GM21723 (cell line): Measurements from ENCODE around the gene CDH4.
"Not testable (repeated sequence)": the region's sequence is repeated elsewhere in the genome, so short reads cannot be mapped to it uniquely, and the experiment has no call there.

Source experiments
- ATAC-seq: cut with Tn5 transposase; IDR thresholded peaks from one replicate; pipeline ENCODE4 v1.9.1; 2021; ENCODE audit warnings: mild to moderate bottlenecking, moderate library complexity; ENCODE audit not compliant: unreplicated experiment

CDH4 gene

GRCh38 chr20:61839912-61840778 lies 588.1 kb downstream of the CDH4 start:
- no peak for ATAC-seq

GRCh38 chr20:61840779-61841455 lies 588.9 kb downstream of the CDH4 start:
- no peak for ATAC-seq

- ATAC-seq, result no peak
Measured at GRCh38 chr20:61841551-61841950, 589.5 kb downstream of the CDH4 start.

- ATAC-seq, result no peak
Measured at GRCh38 chr20:61841966-61842365, 589.9 kb downstream of the CDH4 start.

GRCh38 chr20:61844621-61845020 lies 592.6 kb downstream of the CDH4 start:
- no peak for ATAC-seq

- no peak for ATAC-seq
Measured at GRCh38 chr20:61845233-61845671, 593.2 kb downstream of the CDH4 start.

- ATAC-seq, result no peak
Measured at GRCh38 chr20:61846074-61846473, 594.0 kb downstream of the CDH4 start.

GRCh38 chr20:61846741-61847419 lies 594.8 kb downstream of the CDH4 start:
- no peak for ATAC-seq

GRCh38 chr20:61847420-61847748 lies 595.3 kb downstream of the CDH4 start:
- no peak for ATAC-seq

- ATAC-seq, result no peak
Measured at GRCh38 chr20:61847986-61848385, 595.9 kb downstream of the CDH4 start.

- ATAC-seq, result no peak
Measured at GRCh38 chr20:61848851-61849250, 596.8 kb downstream of the CDH4 start.

GRCh38 chr20:61849376-61849775 lies 597.3 kb downstream of the CDH4 start:
- ATAC-seq, result no peak

GRCh38 chr20:61849822-61850221 lies 597.8 kb downstream of the CDH4 start:
- no peak for ATAC-seq

GRCh38 chr20:61850457-61850856 lies 598.4 kb downstream of the CDH4 start:
- no peak for ATAC-seq

GRCh38 chr20:61850926-61851900 lies 599.2 kb downstream of the CDH4 start:
- no peak for ATAC-seq

- no peak for ATAC-seq
Measured at GRCh38 chr20:61852268-61853072, 600.4 kb downstream of the CDH4 start.

GRCh38 chr20:61853073-61854005 lies 601.3 kb downstream of the CDH4 start:
- no peak for ATAC-seq

- ATAC-seq, result not testable (repeated sequence)
Measured at GRCh38 chr20:61854538-61854937, 602.5 kb downstream of the CDH4 start.

- no peak for ATAC-seq
Measured at GRCh38 chr20:61855286-61855685, 603.2 kb downstream of the CDH4 start.
